Activated CD8-positive, alpha-beta memory T cell treated with anti-CD3 and anti-CD28 coated beads for 48 hours (primary cell): ENCODE measurements around the gene CAPN7.

Experiments used
- DNase-seq, 3 experiments: peaks; one replicate each; pipeline ENCODE4 v3.0.0-alpha.2; 2020; ENCODE audit warnings: low read depth in 2 of 3, low spot score in 2 of 3

Gene CAPN7

DNA sequence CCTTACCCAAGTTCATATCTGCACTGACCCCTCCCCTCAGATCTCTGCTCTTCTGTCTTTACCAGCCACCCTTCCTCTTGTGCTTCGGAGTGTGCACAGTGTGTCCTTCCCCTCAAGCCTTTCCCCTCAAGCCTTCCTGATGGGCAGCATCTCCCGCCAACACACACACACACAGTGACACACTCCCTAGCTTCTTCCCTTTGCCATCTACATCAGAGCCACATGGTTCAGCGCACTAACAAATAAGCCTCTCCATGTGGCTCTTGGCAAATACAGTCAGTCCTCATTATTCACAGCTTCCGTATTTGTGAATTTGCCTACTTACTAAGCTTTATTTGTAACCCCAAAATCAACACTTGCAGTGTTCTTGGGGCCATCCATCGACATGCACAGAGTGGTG lies 88.9 kb downstream of the CAPN7 start:
- DNase-seq: no peak

- no peak for DNase-seq
These were observed 89.5 kb downstream of the CAPN7 start for GRCh38 chr3:15295506-15295905.

DNA sequence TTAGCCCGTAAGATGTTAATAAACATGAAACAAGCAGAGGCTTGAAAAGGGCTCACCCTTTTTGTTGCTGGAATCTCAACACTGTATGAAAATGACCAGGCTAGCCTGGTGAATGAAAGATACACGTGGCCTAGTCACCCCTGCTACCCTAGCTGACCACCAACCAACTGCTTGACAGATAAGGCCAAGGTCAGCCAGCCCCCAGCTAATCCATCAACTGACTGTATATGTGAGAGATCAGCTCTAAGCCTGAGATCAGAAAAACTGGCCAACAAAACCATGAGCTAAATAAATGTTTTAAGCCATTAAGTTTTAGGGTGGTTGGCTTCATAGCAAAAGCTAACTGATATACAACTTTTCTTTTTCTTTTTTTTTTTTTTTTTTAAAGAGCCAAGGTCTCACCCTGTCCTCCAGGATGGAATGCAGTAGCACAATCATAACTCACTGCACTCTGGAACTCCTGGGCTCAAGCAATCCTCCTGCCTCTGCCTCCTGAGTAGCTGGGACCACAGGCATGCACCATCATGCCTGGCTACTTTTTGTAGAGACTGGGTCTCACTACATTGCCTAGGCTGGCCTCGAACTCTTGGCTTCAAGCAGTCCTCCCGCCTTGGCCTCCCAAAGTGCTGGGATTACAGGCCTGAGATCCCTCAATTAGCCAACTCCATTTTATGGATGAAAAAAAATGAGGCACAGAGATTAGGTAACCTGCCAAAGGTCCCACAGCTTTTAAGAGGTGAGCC lies 91.7 kb downstream of the CAPN7 start:
- DNase-seq: no peak

DNA sequence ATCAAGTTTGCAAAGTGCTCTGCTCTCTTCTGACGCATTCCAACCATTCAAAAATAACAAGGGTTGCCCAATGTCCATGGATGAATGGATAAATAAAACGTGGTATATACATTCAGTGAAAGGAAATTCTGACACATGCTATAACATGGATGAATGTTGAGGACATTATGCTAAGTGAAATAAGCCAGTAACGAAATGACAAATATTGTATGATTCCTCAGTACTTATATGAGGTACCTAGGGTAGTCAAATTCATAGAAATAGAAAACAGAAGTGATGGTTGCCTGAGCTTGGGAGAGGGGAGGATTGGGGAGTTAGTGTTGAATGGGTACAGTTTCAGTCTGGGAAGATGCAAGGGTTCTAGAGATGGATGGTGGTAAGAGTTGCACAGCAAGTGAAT lies 92.5 kb downstream of the CAPN7 start:
- DNase-seq: no peak

- DNase-seq: no peak
These were observed 93.0 kb downstream of the CAPN7 start for GRCh38 chr3:15299036-15299435.

DNA sequence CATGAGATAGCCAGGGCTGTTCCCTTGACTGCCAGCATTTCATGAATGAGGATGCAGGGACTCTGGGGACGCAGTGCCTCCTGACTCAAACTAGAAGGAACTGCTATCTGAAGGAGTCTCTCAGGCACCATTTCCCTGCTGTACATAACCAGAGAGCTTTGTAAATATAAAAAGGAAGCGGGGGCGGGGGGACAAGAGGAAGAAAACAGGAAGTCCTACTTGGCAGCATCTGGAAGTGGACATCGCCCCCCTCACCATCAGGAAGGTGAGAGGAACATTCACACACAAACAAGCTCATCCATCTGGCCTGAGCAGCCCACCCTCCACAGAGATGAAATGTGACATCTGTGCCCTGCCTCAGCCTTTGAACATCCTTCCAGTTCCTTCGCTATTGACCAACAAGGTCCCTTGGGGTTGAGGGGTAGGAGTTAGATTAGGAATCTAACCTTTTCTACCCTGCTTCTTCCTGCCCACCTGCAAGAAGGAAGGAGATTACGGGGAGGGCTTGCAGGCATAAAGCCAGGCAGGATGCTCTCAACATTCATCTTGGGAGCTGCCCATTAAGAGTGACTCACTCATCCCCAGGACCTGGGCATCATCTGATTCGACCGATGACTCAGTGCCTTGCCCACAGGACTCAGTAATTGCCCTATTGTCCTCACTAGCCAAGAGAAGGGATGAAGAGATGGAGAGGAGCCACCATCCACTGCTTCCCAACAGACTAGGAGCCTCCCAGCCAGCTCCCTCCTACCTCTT lies 94.5 kb downstream of the CAPN7 start:
- no peak for DNase-seq

DNA sequence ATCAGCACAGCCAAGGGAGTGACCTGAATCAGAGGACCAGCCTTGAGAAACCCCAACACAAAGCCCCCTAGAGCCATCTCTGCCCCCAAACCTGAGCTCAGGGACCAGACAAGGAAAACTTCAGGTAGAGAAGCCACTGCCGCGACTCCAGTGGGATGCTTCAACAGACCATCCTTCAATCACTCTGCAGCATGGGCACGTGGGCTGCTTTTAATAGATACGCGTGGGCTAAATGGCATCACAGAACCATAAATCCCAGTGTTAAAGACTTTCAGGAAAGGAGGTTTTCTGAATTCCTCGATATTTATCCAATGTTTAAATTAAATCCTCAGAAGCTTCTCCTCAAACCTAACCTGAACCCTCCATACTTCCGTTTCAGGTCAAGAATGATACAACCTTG lies 95.7 kb downstream of the CAPN7 start:
- no peak for DNase-seq
